ENCODE data around the gene GPN2. TPM values are rescaled to one million over a fixed set of nuclear protein-coding genes. Genes with fewer than 3 reads are reported as not detected.

Gene GPN2
- total and polyA plus RNA-seq, 2 of the 4 experiments (the other 2 are of a cell fraction): 15.4 to 22.2 TPM

- Histone ChIP-seq H3K36me3 (ENCODE audit: control insufficient read depth, insufficient read depth, low read length) (peaks cover 55% of the 10 kb centered on the region), H2BK120ac (ENCODE audit: low read depth, low read length) (no peak overlapping the region), H4K91ac (ENCODE audit: insufficient read depth, low read depth, low read length) (no peak overlapping the region), H3K4me3 (ENCODE audit: insufficient read depth, low read depth, low read length) (no peak overlapping the region), H3K4me1 (ENCODE audit: control insufficient read depth, insufficient read depth, low read length) (peaks cover 10% of the 10 kb centered on the region), H2BK5ac (ENCODE audit: low read depth, low read length, poor library complexity, severe bottlenecking) (no peak overlapping the region), H3K4ac (ENCODE audit: low read depth, low read length) (no peak overlapping the region), H3K27ac (ENCODE audit: insufficient read depth, low read length) (no peak overlapping the region), H2AK9ac (replicated peaks; ENCODE audit: low read depth, low read length, poor library complexity) (no peak overlapping the region), H3K4me2 (ENCODE audit: low read depth, low read length) (no peak overlapping the region), H2BK20ac (ENCODE audit: low read depth, low read length) (no peak overlapping the region), H3K9ac (ENCODE audit: low read depth, low read length) (no peak overlapping the region), H4K20me1 (ENCODE audit: insufficient read depth, low read length) (peaks cover 11% of the 10 kb centered on the region), H3K27me3 (ENCODE audit: control insufficient read depth, insufficient read depth, low read length) (no peaks in the 10 kb centered on the region), H2AFZ (replicated peaks; ENCODE audit: low read length, poor library complexity) (no peak overlapping the region), H3K9me3 (ENCODE audit: control insufficient read depth, insufficient read depth, low read length) (no peaks in the 10 kb centered on the region), H2BK15ac (ENCODE audit: low read depth, low read length) (no peak overlapping the region), H4K8ac (ENCODE audit: low read depth in 2 of 2, low read length in 2 of 2) (no peak overlapping the region), H3K9me1 (ENCODE audit: insufficient read depth, low read length) (peaks cover 4% of the 10 kb centered on the region; the same call in 1 of the 2 replicates), H3K14ac (replicated peaks; ENCODE audit: low read depth, low read length) (no peak overlapping the region), H3K23ac (ENCODE audit: low read depth, low read length) (no peak overlapping the region), H3K18ac (ENCODE audit: low read depth, low read length) (no peak overlapping the region), H4K5ac (ENCODE audit: low read depth, low read length) (no peak overlapping the region), H2AK5ac (ENCODE audit: low read depth, low read length) (no peak overlapping the region), H3K56ac (ENCODE audit: extremely low read depth, insufficient read depth, low read length) (no peak overlapping the region), H3K79me1 (ENCODE audit: low read depth in 1 of 2, low read length in 2 of 2) (peaks cover 18 to 55% of the 10 kb centered on the region in 2 experiments)
- CTCF ChIA-PET: interaction anchor here (0.6 to 1.2 kb wide), 4 partner anchors 16 to 303 kb away, joined by 3 to 5 read pairs (median 4); no protein-coding TSS in a partner anchor
- no peak for TF ChIP-seq POLR2A (IDR thresholded peaks at IDR 0.05; ENCODE audit: low read depth, low read length)
- peak; percentile 27; the same call in 1 of the 2 replicates for TF ChIP-seq SMC3 (IDR thresholded peaks at IDR 0.05; ENCODE audit: low read depth, low read length)
- peak; percentile 55 for TF ChIP-seq CTCF (conservative IDR thresholded peaks at IDR 0.05; ENCODE audit: low read depth, low read length)
- TF ChIP-seq MAFK (IDR thresholded peaks at IDR 0.05; ENCODE audit: low read depth, low read length): no peak
- BruUV-seq (replicated peaks): no TSS peak
- intact Hi-C loops (cut with micrococcal nuclease) (no loop called here), in situ Hi-C loops (cut with MboI; ENCODE audit: low sequenced_read_pairs) (no loop called here), dilution Hi-C loops (cut with HindIII; ENCODE audit: low sequenced_read_pairs, unreplicated experiment) (no loop called here)
- POLR2A ChIA-PET (ENCODE audit: unreplicated experiment): interaction anchor here (1.0 kb wide), 1 partner anchor 13 kb away, joined by 3 read pairs; no protein-coding TSS in a partner anchor
- no CpG with 5 or more reads among the region's 1 CpG for WGBS, 2 experiments (ENCODE audit: extremely low coverage in 2 of 2, insufficient read length in 1 of 2)
- peak; percentile 52 for DNase-seq
- ATAC-seq (ENCODE audit: low read depth): no peak
These were observed 3.0 kb downstream of the GPN2 start for GRCh38 chr1:26887125-26887524.

Data from IMR-90 (cell line).